HG03045 (cell line): ENCODE data around the gene THBD.

Experiments used
- ATAC-seq: cut with Tn5 transposase; IDR thresholded peaks from one replicate; pipeline ENCODE4 v1.9.1; 2021; ENCODE audit warnings: mild to moderate bottlenecking, moderate library complexity; ENCODE audit not compliant: unreplicated experiment

Gene THBD, protein sequence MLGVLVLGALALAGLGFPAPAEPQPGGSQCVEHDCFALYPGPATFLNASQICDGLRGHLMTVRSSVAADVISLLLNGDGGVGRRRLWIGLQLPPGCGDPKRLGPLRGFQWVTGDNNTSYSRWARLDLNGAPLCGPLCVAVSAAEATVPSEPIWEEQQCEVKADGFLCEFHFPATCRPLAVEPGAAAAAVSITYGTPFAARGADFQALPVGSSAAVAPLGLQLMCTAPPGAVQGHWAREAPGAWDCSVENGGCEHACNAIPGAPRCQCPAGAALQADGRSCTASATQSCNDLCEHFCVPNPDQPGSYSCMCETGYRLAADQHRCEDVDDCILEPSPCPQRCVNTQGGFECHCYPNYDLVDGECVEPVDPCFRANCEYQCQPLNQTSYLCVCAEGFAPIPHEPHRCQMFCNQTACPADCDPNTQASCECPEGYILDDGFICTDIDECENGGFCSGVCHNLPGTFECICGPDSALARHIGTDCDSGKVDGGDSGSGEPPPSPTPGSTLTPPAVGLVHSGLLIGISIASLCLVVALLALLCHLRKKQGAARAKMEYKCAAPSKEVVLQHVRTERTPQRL

GRCh38 chr20:23049201-23050075, at the start of gene THBD:
Gene THBD (minus strand): TSS chr20:23049672. CDS start chr20:23049504, 168 bp downstream.
- no peak for ATAC-seq

DNA sequence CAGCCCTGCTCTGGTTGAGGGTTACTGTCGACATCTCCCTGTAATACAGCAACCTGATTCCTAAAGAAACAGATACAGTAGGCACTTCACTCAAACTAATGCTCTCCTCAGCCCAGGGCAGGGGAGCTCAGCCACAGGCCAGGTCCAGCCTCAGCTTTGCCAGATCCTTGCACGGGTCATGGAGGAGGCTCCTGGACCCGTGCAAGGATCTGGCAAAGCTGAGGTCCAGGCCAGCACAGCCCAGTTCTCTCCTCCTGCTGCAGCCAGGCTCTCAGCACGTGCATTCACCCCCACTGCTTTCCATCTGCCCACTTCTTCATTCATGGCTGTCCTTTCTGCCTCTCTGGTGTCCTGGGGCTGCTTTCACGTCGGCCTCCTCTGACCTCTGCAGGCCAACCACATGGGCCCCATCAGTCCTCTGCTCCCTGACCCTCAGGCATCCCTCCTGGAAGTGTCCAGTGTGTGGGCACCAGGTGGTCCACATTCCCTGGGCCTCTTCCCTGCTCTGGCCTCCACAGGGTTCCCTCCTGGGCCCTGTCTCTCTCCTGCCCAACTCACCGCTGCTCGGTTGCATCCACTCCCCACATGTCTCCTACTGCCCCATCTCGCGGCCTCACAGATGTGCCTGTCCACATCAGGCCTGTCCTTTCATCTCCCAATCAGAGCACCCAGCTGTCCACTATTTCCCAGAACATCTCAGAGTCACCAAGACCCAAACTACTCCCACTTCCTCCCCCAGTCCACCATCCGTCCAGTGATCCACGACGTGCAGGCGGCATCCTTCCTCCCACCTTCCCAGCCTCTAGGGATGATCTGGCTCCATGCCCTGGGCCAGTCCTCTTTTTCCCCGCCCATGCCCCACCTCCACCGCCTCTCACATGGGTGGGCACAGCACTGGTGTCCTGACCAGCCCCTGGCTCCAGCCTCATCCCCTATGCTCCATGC, 48.4 kb upstream of the THBD start:
- no peak for ATAC-seq

GRCh38 chr20:23096986-23097520, 47.6 kb upstream of the THBD start:
- no peak for ATAC-seq

DNA sequence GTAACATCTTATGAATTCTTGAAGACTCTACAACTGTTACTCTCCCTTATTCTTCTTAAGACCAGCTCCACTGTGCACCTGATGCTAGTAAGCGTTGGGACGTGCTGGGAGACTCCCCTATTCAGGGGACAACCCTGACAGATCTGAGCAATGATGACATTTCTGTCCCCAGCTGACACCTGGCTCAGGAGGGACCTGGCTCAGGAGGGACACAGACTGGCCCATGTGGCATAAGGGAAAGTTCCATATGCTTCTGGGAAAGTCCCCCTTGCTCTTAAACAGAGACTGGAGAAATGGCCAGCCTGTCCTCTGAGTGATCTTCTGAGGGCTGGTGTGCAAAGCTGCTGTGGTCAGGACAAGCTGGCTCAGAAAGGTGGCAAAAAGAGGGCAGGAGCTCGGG, 46.6 kb upstream of the THBD start:
- no peak for ATAC-seq

- no peak for ATAC-seq
Measured at GRCh38 chr20:23095499-23095898, 46.0 kb upstream of the THBD start.

- no peak for ATAC-seq
Measured at GRCh38 chr20:23094927-23095326, 45.5 kb upstream of the THBD start.

- no peak for ATAC-seq
Measured at GRCh38 chr20:23094213-23094896, 44.9 kb upstream of the THBD start.

- no peak for ATAC-seq
Measured at GRCh38 chr20:23093613-23094012, 44.1 kb upstream of the THBD start.

- ATAC-seq: no peak
Measured at GRCh38 chr20:23092861-23093495, 43.5 kb upstream of the THBD start.

DNA sequence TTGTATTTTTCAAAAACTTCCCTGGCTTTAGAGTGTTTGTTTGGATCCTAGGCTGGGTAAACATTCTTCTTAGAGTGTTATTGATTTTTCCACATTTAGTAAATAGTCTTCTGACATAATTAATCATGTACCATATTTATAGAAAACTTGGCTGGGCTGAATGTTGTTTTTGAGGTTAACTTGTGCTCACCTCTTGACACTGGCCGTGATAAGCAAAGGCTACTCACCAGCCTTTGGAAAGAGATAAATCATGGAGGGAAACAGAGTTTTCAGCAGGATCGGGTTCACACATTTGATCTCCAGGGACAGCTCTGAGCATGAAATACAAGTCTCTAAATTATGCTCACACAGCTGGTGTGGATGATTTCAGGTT, 42.9 kb upstream of the THBD start:
- ATAC-seq: no peak

DNA sequence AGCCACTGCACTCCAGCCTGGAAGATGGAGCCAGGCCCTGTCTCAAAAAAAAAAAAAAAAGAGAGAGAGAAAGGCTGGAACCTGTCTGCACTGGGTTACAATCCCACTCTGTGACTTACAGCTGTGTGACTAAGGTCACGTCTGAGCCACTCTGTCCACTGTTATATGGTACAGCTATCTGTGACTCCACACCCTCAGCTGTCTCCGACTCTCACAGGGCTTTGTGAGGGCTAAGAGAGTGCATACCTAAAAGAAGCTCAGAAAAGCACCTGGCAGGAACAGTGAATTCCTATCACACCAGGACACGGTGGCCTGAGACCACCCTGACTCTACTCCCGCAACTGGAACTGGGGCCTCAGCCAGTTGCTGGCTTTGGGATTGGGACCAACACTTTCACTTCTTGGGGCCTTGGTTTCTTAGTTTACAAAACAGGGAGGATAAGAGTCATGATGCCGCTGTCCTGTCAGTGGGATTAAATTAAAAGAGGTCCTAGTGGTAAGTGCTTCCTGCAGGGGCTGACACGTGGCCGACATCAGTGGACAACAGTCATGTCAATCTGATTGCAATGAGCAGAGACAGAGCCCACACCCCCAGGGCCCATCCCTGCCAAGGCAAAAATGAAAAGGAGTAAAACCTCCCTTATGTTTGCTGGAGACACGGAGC, 42.4 kb upstream of the THBD start:
- no peak for ATAC-seq

GRCh38 chr20:23090878-23091277, 41.4 kb upstream of the THBD start:
- no peak for ATAC-seq

- no peak for ATAC-seq
Measured at GRCh38 chr20:23090147-23090546, 40.7 kb upstream of the THBD start.

GRCh38 chr20:23088866-23089265, 39.4 kb upstream of the THBD start:
- ATAC-seq: no peak

DNA sequence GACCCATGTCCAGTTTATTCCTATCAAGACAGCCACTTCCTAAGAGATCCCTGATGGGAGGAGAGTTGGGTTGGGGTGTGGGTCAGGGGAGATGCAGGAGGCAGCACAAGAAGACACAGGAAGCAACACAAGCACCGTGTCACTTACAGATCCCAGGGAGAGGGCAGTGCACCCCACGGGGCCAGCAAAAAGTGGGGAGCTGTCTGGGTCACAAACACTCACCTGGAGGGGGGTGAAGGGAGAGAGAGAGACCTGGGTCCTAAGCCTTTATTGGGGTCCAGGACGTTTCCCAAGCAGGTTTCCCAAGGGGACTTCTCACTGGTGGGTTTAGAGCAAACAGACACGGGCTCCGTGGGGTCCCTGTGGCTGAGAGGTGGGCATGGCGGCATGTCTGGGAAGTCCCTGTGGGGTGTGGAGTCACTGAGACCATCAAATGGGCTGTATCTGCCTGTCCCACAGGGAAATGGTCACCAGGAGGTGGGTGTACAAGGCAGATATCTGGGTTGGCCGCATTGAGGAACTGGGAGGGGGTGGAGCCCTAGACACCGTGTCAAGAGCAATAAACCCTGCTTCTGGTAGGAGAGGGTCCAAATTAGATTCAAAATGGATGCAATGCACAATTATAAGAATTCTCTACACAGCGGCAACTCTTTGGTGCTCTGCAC, 38.2 kb upstream of the THBD start:
- no peak for ATAC-seq

GRCh38 chr20:23086931-23087411, 37.5 kb upstream of the THBD start:
- no peak for ATAC-seq

DNA sequence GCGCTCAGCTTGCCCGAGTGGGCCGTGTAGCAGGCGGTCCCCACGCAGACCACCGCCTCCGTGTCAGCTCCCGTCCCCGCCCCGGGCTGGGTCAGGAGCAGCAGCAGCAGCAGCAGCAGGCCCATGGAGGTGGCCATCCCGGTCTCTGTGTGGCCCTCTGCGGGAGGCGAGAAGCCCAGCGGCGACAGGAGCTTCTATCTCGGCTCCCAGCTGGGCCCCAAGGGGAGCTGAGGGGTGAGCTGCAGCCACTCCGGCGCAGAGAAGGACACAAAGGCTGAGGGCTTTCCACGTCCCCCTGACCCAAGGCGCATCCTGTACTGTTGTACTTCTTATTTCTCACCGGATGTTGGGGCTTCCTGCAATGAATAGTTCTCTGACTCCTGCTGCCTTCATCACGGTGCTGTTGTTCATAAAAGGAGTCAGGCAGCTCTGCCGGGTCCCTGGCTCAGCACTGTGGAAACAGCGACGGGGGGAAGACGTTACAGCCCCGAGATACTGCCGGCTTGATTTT, 36.6 kb upstream of the THBD start, which contains the start of gene CD93:
TSS of gene CD93 (minus strand) at position 269 of the 511 bp plus-strand sequence. CDS start at position 137, 132 bp downstream.
- ATAC-seq: no peak
